ENCODE results near the gene BRMS1.
"Not testable (repeated sequence)": the region's sequence is repeated elsewhere in the genome, so short reads cannot be mapped to it uniquely, and the experiment has no call there.

Gene BRMS1

DNA sequence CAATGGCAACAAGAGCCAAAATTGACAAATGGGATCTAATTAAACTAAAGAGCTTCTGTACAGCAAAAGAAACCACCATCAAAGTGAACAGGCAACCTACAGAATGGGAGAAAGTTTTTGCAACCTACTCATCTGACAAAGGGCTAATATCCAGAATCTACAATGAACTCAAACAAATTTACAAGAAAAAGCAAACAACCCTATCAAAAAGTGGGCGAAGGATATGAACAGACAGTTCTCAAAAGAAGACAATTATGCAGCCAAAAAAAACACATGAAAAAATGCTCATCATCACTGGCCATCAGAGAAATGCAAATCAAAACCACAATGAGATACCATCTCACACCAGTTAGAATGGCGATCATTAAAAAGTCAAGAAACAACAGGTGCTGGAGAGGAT lies 24.6 kb downstream of the BRMS1 start:
- not testable (repeated sequence) for DNase-seq

DNA sequence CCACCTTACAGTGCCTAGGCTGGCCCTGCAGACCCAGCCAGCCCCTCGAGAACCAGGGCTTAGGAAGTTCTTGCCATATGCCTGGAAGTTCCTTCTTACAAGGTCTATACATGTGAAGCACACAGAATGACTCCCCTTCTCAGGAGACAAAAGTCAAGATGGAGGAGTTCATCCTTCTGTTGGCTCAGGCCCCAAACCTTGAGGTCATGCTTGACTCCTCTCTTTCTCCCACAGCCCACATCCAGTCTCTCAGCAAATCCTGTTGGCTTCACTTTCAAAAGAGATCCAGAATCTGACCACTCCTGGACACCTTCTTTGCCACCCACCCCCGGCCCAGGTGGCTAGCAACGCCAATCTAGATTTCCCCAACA lies 26.3 kb downstream of the BRMS1 start:
- DNase-seq = no peak

DNA sequence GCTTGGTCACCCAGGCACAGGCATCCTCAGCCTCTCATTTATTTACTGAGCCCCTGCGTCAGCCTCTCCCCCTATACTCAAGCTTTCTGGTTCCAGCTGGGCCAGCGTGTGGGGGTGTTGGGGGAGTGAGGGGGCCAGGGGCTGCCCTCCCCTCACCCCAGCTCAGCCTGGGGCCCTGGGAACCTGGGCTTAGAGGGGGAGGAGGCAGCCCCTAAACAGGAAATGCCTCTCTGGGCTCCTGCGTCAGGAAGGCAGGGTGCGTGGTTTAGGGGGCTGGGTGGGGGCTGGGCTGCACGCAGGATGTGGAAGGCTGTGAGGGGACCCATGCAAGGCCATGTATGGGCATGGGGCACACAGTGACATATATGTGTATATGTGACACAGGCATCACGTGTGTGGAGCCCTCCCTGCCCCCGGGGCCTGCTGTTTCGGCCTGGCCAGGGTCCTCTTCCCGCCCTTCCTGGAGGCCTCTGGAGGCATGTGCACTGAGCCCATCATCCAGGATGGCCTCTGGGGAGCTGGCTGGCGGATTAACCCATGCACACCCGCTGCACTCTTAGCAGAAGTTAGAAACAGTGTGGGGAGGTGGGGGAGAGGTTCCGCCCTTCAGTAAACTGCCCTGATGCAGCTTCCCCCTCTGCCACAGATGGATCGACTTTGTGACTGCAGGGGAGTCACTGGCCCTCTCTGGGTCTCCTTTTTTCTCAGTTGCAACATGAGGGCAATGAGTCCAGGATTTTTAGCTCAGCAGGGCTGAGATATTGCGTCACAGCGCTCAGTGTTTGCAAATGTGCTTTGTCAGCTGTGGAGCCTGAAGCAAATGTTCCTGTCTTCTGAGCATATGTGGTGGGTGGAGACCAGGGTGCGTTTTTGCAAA lies 26.9 kb downstream of the BRMS1 start:
- no peak for DNase-seq

DNA sequence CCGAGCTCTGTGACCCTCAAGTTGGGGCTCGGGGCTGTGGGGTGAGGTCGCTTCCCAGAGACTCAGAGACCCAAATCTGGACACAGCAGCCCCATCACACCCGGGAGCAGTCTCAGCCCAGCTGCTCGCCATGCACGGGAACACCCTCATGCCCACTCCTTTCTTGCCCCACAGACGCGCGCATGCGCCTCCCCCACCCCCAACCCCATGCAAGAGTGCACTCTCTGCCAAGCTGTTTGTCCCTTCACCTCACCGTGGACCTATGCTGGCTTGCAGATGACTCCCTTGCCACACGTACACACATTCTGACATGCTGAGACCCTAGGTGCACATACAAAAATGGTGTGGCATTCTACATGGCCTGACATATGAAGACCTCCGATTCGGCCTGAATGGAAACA lies 27.6 kb downstream of the BRMS1 start:
- DNase-seq = no peak

DNA sequence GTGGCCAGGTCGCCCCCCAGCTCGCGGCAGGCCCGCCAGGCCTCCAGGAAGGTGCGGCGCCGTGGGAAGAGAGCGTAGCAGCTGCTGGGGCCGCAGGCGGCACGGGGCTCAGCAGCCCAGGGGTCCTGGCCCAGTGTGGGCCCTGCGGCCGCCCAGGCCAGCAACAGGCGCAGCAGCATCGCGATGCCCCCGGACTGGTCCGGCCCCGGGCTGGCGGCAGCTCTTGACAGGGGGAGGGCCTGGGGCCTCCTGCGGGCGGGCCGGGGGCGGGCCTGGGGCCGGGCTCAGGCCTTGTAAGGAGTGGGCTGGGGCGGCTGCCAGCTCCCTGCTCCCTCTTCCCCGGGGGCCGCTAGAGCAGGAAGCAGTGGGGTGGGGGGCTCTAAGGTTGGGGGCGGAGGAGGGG lies 28.1 kb downstream of the BRMS1 start, which contains the start of gene CD248:
Gene CD248, minus strand, starts transcription at position 196 of the 403 bp plus-strand sequence. Its CDS starts 17 bp downstream, at position 179.
- DNase-seq = no peak

DNA sequence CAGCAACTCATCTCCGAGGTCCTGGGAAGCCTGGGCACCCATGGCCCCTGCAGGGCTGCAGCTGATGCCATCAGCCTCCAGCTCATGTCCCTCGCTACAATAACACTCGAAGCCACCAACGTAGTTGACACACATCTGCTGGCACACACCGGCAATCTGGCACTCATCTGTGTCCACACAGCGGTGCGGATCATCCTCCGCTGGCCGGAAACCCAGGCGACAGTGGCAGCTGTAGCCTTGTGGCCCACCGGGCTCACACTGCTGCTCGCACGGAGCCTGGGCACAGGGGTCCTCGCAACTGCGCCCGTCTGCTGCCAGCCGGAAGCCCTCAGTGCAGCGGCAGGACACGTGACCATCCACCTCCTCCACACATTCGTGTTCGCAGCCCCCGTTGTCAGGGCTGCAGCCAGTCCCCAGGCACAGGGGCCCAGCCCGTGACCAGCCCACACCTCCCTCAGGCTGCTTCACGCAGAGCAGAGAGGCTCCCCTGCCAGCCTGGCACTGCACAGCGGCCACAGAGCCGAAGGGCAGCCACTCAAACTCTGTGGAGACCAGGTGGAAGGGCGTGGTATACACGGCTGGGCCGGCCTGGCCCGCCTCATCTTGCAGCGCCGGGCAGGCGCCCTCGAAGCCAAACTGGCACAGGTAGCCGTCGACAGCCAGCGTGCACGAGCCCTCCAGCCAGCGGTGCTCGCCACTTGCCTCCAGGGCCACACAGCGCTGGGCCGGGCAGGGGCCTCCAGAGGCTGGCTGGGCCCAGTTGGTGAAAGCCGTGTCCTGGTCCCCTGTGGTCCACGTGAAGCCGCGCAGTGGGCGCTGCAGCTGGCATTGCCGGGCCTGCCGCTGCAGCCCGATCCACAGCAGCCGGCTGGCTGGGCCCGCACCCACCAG lies 28.7 kb downstream of the BRMS1 start:
- DNase-seq = no peak

DNA sequence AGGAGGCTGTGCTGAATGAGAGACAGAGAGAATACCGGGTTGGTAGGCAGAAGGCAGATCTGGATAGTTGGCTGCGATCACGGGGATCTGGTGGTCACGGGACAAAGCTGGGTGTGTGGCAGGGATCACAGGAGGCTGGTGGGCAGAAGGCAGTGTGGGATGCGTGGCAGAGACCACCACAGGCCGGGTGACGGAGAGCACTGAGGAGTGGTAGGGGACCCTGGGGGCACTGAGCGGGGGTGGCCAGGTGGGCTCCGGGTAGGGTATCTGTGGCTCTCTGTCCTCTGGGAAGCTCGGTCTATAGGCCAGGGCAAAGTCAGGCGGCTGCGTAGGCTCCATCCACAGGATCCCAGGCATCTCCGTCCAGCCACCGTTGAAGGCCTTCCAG lies 29.4 kb downstream of the BRMS1 start:
- no peak for DNase-seq

DNA sequence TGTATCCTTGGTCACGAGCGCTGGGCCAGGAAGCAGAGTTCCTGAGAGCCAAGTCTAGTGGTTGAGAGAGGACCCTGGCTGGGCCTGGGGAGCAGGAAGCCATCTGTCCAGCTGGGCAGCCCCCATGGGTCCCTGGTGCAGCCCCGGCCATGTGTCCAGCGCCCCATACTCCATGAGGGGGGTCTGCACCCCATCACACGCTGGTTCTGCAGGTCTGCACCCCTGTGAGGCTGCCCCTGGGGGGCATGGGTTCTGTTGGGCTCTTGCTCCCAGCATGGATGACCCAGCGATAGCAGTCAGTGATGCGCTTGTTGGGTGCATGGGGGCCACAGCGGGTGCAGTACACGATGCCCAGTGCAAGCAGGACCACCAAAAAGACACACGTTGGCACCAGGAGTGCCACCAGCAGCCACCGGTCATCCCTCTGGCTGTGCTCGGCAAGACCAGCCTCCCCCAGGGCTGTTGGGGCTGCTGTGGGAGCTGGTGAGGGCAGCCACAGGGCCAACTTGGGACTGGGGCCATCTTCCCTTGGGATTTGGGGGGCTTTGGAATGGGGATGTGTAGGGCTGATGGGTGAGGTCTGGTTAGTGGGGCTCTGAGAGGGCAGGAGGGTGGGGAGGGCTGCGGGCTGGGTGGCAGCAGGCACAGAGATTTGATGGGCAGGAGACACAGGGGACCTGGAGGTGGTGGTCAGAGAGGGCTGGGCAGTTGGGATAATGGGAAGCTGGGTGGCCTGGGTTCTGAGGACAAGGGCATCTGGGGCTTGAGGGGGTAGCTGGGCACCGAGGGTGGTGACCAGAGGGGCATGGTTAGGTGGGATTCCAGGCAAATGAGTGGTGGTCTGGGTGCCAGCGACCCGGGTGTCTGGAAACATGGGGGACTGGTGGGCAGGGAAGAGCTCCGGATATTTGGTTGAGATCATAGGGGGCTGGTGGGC lies 30.1 kb downstream of the BRMS1 start:
- no peak for DNase-seq

DNA sequence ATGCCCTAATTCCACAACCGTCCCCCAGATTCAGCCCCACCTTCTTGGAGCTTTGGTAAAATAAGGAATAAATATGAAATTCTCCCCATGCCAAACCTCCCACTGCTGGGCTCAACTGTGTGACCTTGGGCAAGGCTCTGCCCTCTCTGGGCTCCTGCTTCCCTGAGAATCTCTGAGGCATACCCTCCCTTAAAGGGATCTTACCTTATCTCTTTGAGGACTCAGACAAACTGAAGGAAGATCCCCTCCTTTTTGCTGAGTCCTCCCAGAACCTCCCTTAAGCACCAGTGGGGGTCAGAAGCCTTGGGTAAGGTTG lies 30.8 kb downstream of the BRMS1 start:
- no peak for DNase-seq

DNA sequence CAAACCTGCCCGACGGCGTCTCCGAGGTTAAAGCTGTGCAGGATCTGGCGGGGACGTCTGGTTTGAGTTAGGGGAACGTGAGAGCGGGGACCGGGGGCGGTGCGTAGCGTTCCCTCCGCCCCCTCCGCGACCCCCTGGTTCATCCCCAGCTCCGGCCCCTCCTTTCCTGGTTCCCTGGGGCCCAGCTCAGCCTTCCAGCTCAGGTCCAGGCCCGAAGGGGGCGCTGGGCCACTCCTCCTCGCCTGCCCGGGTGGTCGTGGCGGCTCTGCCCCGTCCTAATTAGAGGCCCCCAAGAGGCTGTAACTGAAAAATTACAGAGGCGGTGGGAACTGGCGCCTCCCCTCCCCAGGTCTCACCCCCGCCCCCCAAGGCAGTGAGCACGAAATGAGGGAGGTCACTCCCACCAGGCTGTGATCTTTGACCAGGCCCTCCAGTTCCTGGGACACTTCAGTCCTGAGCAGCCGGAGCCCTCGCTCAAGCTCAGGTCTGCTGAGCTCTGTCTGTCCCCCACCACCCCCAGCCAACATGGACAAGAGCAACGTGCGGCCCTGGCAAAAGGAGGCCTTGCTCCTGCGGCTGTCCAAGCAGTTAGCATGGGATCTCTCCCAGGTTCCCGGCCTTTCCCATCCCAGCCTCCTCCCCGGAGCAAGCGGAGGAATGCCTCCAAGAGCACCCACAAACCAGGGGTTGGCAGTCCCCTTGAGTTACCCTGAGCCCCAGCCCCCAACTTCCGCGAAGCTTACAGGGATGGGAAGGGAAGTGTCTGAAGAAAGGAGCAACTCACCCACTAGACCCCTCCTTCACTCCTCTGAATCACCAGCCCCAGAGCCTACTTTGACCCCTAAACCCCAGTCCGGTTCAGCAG lies 31.4 kb downstream of the BRMS1 start:
- no peak for DNase-seq

DNA sequence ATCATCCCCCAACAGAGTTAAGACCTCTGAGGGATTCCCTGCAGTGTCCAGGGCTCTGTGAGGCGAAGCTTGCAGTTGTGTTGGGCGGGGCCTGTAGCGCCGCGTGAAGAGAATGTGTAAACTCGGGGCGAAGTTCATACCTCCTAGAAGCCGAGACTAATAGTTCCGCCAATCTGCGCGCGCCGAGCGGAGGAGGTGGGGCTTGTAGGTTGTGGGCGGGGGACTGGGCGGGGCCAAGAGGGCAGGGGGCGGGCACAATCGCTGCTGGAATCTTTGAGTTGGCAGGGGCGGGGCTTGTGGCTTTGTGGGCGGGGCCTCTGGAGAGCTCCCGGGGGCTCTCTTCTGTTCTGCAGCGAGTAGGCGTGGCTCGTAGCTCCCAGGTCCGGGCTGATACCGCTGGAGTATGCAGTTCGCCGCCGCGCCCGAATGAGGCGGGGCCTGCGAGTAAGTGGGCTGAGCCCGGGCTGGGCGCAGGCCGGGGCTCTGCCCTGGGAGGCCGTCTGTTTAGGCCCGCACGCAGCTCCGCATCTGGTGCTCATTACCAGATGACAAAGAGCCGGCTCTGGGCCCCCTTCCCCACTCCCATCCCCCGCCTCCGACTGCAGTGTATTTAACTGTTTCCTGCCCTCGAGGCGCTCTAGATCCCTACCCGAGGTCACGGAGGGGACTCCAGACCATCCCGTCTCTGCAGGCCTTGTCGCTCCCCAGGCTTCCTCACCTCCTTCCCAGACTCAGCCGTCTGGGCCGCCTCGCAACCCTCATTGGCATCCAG lies 32.2 kb downstream of the BRMS1 start:
- peak; percentile 90 for DNase-seq

DNA sequence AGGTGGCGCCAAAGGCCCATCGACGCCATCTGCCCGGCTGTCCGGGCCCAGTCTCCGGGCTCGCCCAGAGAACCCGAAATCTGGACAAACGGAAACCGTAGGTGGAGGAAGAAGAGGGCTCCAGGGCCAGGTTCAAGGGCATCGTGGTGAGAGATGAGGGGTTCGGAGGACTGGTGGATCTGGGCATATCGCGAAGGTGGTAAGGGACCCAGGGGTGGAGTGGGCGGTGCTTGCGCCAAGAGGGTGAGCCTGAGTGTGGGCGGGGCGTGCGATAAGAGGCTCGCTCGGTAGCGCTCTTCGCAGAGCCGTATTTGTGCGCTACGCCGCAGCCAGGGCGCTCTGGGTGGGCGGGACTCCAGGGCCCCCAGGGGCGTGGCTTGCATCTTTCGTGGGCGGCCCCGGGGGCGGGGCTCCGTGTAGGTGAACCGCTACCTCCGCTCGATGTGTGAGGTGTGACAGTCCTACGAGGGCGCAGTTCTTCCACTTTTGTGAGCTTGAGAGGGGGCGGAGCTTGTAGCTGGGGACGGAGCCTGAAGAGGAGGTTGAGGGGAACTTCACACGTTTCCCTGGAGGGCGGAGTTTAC lies 32.8 kb downstream of the BRMS1 start:
- DNase-seq = peak; percentile 93

DNA sequence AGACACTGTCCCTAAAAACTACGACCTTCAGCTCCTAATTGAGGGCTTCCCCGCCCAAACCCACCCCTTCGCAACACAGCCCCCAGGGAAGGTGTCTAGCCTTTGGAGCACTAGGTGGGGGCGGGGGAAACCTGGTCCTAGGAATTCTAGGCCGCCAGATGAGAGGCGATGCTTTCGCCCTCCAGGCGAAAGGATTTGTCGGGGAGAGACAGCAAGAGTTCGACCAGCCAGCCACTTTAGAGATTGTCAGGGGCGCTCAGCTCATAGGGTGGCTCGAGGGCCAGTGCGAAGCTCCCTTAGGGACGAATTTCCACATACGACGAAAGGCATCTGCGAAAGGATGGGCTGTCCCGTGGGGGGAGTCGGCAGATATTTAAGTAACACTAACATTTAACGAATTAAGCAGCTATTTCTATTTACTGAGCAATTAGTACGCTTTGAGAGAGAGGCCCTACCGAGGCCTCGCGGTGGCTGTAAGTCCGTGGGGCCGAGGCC lies 33.4 kb downstream of the BRMS1 start:
- no peak for DNase-seq

DNA sequence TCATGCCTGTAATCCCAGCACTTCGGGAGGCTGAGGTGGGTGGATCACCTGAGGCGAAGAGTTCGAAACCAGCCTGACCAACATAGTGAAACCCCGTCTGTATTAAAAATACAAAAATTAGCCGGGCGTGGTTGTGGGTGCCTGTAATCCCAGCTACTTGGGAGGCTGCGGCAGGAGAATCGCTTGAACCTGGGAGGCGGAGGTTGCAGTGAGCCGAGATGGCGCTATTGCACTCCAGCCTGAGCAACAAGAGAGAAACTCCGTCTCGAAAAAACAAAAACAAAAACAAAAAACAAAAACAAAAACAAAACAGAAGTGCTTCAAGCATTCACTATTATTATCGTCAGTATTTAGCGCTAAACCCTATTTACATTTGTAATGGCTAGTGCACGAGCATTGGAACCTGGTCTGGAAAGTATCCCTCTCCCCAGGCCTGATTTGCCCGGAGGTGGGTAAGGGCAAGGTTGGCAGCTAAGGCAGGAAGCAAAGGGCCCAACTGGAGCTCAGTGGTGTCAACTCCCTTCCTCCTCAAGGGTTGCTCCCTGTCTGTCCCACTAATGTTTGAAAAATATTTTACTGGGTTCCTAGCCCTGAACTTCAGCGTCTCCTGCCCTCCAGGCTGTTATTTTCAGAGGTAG lies 34.0 kb downstream of the BRMS1 start:
- not testable (repeated sequence) for DNase-seq

DNA sequence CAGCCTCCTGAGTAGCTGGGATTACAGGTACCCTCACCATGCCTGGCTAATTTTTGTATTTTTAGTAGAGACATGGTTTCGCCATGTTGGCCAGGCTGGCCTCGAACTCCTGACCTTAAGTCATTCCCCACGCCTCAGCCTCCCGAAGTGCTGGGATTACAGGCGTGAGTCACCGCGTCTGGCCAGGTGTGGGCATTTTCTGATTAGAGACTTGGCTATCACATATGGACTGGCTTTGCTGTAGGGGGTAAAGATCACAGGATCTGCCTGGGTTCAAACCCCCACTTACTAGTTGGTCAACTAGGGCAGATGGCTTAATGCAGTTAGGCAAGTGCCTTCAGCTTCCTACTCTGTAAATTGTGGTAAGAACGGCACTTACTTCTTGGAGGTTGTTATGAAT lies 34.6 kb downstream of the BRMS1 start:
- no peak for DNase-seq

DNA sequence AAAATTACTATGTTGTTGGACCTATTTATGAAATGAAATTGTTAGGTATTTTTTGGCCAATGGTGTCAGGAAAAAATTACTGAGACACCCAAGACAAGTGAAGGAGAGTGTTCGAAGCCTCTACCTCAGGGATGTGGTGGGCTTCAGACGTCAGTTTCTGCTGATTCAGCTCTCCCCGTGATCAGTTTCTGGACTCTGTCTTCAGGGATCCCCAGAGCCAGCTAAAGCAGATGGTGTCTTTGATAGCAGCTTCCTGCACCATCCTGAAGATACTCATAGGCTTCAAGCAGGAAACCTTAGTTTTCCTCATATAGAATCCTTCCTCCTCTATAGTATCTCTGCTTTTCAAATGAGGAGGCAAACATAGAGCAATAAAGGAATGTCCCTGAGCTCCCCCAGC lies 35.4 kb downstream of the BRMS1 start:
- DNase-seq = no peak

DNA sequence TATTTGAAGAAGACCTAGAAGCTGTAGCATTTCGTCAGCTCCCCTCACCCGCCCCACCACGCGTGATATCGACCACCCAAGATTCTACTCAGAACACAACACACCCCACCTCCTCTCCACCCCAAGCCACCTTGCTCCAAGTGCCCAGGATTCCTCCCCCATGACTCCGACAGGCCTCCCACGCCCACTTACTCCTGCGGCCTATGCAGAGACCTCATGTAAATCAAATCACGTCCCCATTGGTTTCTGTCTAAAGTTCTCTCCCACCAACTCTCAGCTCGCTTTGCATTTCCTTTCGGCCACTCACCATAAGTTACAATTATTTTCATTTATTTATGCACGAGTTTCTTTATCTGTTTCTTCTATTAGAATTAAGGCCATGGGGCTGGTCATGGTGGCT lies 42.2 kb downstream of the BRMS1 start:
- no peak for DNase-seq

DNA sequence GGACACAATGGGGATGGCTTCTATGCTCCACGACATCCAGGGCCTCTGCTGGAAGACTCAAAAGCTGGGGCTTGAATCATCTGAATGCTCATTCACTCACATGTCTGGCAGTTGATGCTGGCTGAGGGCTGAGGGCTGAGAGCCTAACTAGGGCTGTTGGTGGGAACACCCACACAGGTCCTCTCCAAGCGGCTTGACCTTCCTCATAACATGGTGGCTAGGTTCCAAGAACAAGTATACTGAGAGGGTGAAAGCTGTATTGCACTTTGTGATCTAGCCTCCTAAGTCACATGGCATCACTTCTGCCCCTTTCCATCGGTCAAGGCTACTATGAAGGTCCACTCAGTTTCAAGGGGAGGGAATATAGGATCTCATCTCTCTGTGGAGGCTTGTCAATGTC lies 45.7 kb downstream of the BRMS1 start:
- DNase-seq = no peak

DNA sequence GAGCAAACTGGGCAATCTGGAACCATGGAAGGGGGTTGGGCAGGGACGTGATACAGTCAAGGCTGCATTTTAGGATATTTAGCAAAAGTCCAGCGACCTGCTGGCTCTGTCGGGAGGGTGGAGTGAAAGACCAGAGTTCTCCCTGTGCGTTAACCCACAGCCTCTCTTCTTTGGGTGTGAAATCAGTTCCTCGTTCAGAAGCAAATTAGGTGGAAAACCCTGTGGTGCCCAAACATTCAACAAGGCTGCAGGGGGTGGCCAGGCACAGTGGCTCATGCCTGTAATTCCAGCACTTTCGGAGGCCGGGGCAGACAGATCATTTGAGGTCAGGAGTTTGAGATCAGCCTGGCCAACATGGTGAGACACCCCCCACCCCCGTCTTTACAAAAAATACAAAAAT lies 47.3 kb downstream of the BRMS1 start:
- DNase-seq = no peak

Data from NCI-H748 treated with DMSO at 0.1 percent for 48 hours (cell line).